HCT116 (cell line): ENCODE measurements around the gene IER5L.

Experiments
- ATF3 ChIP-seq: IDR thresholded peaks from 2 replicates; pipeline ENCODE4 v1.6.1; 2012
- CTCF ChIP-seq, 3 experiments: fragments of 200-600 bp in 1 of 3; sonication (generic) in 1 of 3; IDR thresholded peaks in 2 of 3; conservative IDR thresholded peaks in 1 of 3; 2 replicates each; pipeline ENCODE4 v1.5.1; 2012 to 2017; ENCODE audit warnings: low read depth in 2 of 3, low read length in 2 of 3, antibody characterized with exemption in 1 of 3, borderline replicate concordance in 1 of 3, control low read depth in 1 of 3, mild to moderate bottlenecking in 1 of 3, mixed read lengths in 1 of 3, mixed run types in 1 of 3, moderate library complexity in 1 of 3; ENCODE audit not compliant: insufficient read depth in 1 of 3
- EZH2 ChIP-seq: fragments of 200-600 bp; sonication (generic); IDR thresholded peaks from 2 replicates; pipeline ENCODE4 v1.6.1; 2017; ENCODE audit warnings: antibody characterized with exemption, mixed run types
- EZH2phosphoT487 ChIP-seq: fragments of 200-600 bp; IDR thresholded peaks from 2 replicates; pipeline ENCODE4 v1.6.1; 2018; ENCODE audit warnings: antibody characterized with exemption, borderline replicate concordance
- POLR2A ChIP-seq: IDR thresholded peaks from 2 replicates; pipeline ENCODE4 v1.7.0; 2011; ENCODE audit warnings: borderline replicate concordance; ENCODE audit not compliant: insufficient read depth, insufficient read length; ENCODE audit errors: extremely low read depth
- POLR2AphosphoS5 ChIP-seq: IDR thresholded peaks from 2 replicates; pipeline ENCODE4 v1.6.1; 2011; ENCODE audit warnings: mild to moderate bottlenecking, low read depth, low read length, moderate library complexity
- REST ChIP-seq: IDR thresholded peaks from 2 replicates; pipeline ENCODE4 v1.6.1; 2012; ENCODE audit warnings: low read depth
- TCF7L2 ChIP-seq: IDR thresholded peaks from 2 replicates; pipeline ENCODE4 v1.7.0; 2011; ENCODE audit warnings: borderline replicate concordance, inconsistent platforms; ENCODE audit not compliant: insufficient read depth, insufficient read length; ENCODE audit errors: extremely low read depth
- ZFX ChIP-seq: fragments of 450-650 bp; IDR thresholded peaks from 2 replicates; pipeline ENCODE4 v1.6.1; 2017
- ZNF274 ChIP-seq: fragments of 200-500 bp; sonication (Bioruptor generic); IDR thresholded peaks from 2 replicates; pipeline ENCODE4 v1.6.1; 2014; ENCODE audit warnings: mild to moderate bottlenecking, low read depth, low read length, inconsistent platforms

- TF ChIP-seq ZFX (no peak), CTCF (IDR thresholded peaks at IDR 0.05 in 2 of 3, conservative IDR thresholded peaks at IDR 0.05 in 1 of 3; ENCODE audit: borderline replicate concordance in 1 of 3, insufficient read depth in 1 of 3, low read depth in 2 of 3, low read length in 2 of 3) (no peak), POLR2A (no peak), EZH2 (no peak), POLR2AphosphoS5 (no peak), ATF3 (no peak), EZH2phosphoT487 (no peak), REST (no peak), ZNF274 (no peak), TCF7L2 (no peak)
Measured at GRCh38 chr9:129176701-129177442, 1.2 kb downstream of the IER5L start.
